SK-N-MC (cell line): ENCODE data around the gene OR5AK2.

ENCODE experiments used
- DNase-seq: peaks from one replicate; pipeline ENCODE4 v3.0.0-alpha.2; 2011; ENCODE audit warnings: low read depth, low spot score
- H3K27ac ChIP-seq: fragments of 200-600 bp; sonication (generic); 2 replicates; pipeline ENCODE4 v1.5.1; 2016; ENCODE audit warnings: mixed run types
- H3K36me3 ChIP-seq: fragments of 200-600 bp; sonication (generic); 2 replicates; pipeline ENCODE4 v1.6.1; 2017; ENCODE audit warnings: antibody characterized with exemption, low read length, mixed read lengths; ENCODE audit not compliant: insufficient read depth
- H3K4me3 ChIP-seq: fragments of 200-600 bp; sonication (generic); 2 replicates; pipeline ENCODE4 v1.5.1; 2016
- H3K9ac ChIP-seq: fragments of 200-600 bp; sonication (generic); 2 replicates; pipeline ENCODE4 v1.8.0; 2017; ENCODE audit warnings: mixed run types, mixed read lengths; ENCODE audit not compliant: insufficient read length
- H3K9me3 ChIP-seq: fragments of 200-600 bp; sonication (generic); 2 replicates; pipeline ENCODE4 v1.6.1; 2017; ENCODE audit warnings: low read depth, mild to moderate bottlenecking, antibody characterized with exemption, low read length, moderate library complexity, mixed read lengths
- EZH2 ChIP-seq: fragments of 200-600 bp; sonication (generic); IDR thresholded peaks from one replicate; pipeline ENCODE4 v1.6.1; 2017; ENCODE audit warnings: antibody characterized with exemption
- FOXP2 ChIP-seq: optimal IDR thresholded peaks from 2 replicates; pipeline ENCODE3; 2011; ENCODE audit warnings: mild to moderate bottlenecking, moderate library complexity; ENCODE audit not compliant: insufficient read depth; ENCODE audit errors: extremely low read length, control extremely low read depth
- POLR2AphosphoS5 ChIP-seq: IDR thresholded peaks from 2 replicates; pipeline ENCODE4 v1.6.1; 2012; ENCODE audit warnings: mild to moderate bottlenecking, low read depth, low read length, borderline replicate concordance

OR5AK2 gene

GRCh38 chr11:56990702-56991101, 2.0 kb downstream of the OR5AK2 start:
- H3K4me3 ChIP-seq, result no peak overlapping the region
- no peak for DNase-seq
- H3K27ac ChIP-seq, result no peak overlapping the region
- TF ChIP-seq FOXP2, result no peak
- no peak for TF ChIP-seq POLR2AphosphoS5
- no peak for TF ChIP-seq EZH2
- H3K36me3 ChIP-seq, result no peaks in the 10 kb centered on the region
- H3K9ac ChIP-seq, result no peak overlapping the region
- no peaks in the 10 kb centered on the region for H3K9me3 ChIP-seq

GRCh38 chr11:56994532-56994931, 5.8 kb downstream of the OR5AK2 start:
- Histone ChIP-seq H3K9ac (no peak overlapping the region), H3K4me3 (no peak overlapping the region), H3K9me3 (no peaks in the 10 kb centered on the region), H3K36me3 (no peaks in the 10 kb centered on the region), H3K27ac (no peak overlapping the region)
- TF ChIP-seq FOXP2, result no peak
- no peak for TF ChIP-seq EZH2
- no peak for TF ChIP-seq POLR2AphosphoS5
- no peak for DNase-seq

GRCh38 chr11:57001674-57002401, 13.1 kb downstream of the OR5AK2 start:
- Histone ChIP-seq H3K9me3 (no peaks in the 10 kb centered on the region), H3K4me3 (no peak overlapping the region), H3K9ac (no peak overlapping the region), H3K36me3 (no peaks in the 10 kb centered on the region), H3K27ac (no peak overlapping the region)
- no peak for DNase-seq
- TF ChIP-seq EZH2 (no peak), POLR2AphosphoS5 (no peak), FOXP2 (no peak)

- Histone ChIP-seq H3K9ac (no peak overlapping the region), H3K9me3 (no peaks in the 10 kb centered on the region), H3K27ac (no peak overlapping the region), H3K36me3 (no peaks in the 10 kb centered on the region), H3K4me3 (no peak overlapping the region)
- DNase-seq, result no peak
- TF ChIP-seq EZH2, result no peak
- no peak for TF ChIP-seq POLR2AphosphoS5
- TF ChIP-seq FOXP2, result no peak
Observed at GRCh38 chr11:57008373-57008772, 19.7 kb downstream of the OR5AK2 start.

- DNase-seq, result no peak
- H3K36me3 ChIP-seq, result no peaks in the 10 kb centered on the region
- no peaks in the 10 kb centered on the region for H3K9me3 ChIP-seq
- H3K4me3 ChIP-seq, result no peak overlapping the region
- no peak overlapping the region for H3K9ac ChIP-seq
- no peak for TF ChIP-seq EZH2
- TF ChIP-seq POLR2AphosphoS5, result no peak
- no peak for TF ChIP-seq FOXP2
- no peak overlapping the region for H3K27ac ChIP-seq
Observed at GRCh38 chr11:57015679-57016078, 27.0 kb downstream of the OR5AK2 start.

- H3K27ac ChIP-seq, result no peak overlapping the region
- no peak overlapping the region for H3K9ac ChIP-seq
- no peak overlapping the region for H3K4me3 ChIP-seq
- TF ChIP-seq EZH2 (no peak), FOXP2 (no peak), POLR2AphosphoS5 (no peak)
- H3K9me3 ChIP-seq, result no peaks in the 10 kb centered on the region
- H3K36me3 ChIP-seq, result no peaks in the 10 kb centered on the region
- DNase-seq, result no peak
Observed at GRCh38 chr11:57031556-57031955, 42.8 kb downstream of the OR5AK2 start.
